Mesothelial cell of epicardium (in vitro differentiated cells): ENCODE measurements around the gene REXO5. TPM values are rescaled to one million over a fixed set of nuclear protein-coding genes. Genes with fewer than 3 reads are reported as not detected.

Source experiments
- DNase-seq, 2 experiments: peaks; one replicate each; pipeline ENCODE4 v3.0.0; 2021; ENCODE audit warnings: low spot score in 2 of 2; ENCODE audit not compliant: unreplicated experiment in 2 of 2
- H3K27ac Mint-ChIP-seq: 2 replicates; pipeline ENCODE4 v1.8.0; 2021; ENCODE audit warnings: mixed read lengths
- H3K27me3 Mint-ChIP-seq: 2 replicates; pipeline ENCODE4 v1.8.0; 2021; ENCODE audit warnings: low read depth, mixed read lengths
- H3K36me3 Mint-ChIP-seq: 2 replicates; pipeline ENCODE4 v1.8.0; 2021; ENCODE audit warnings: mixed read lengths
- H3K4me1 Mint-ChIP-seq: 2 replicates; pipeline ENCODE4 v1.8.0; 2021; ENCODE audit warnings: mixed read lengths
- H3K4me3 Mint-ChIP-seq: 2 replicates; pipeline ENCODE4 v1.8.0; 2021; ENCODE audit warnings: mild to moderate bottlenecking, moderate library complexity, mixed read lengths
- H3K9me3 Mint-ChIP-seq: 2 replicates; pipeline ENCODE4 v1.8.0; 2021; ENCODE audit warnings: mixed read lengths
- CTCF ChIP-seq: fragments of 200-600 bp; sonication (generic); IDR thresholded peaks from one replicate; pipeline ENCODE4 v1.5.0; 2021; ENCODE audit warnings: antibody characterized with exemption; ENCODE audit not compliant: unreplicated experiment
- total RNA-seq: library from RNA; stranded (reverse); gene quantifications from 3 replicates; pipeline ENCODE4 v1.2.1, GENCODE V29; 2021

REXO5 gene
- total RNA-seq, 1 donor from 2014 or later: 5.1 TPM

GRCh38 chr16:20875355-20875650 lies 69.0 kb downstream of the REXO5 start:
- Mint-ChIP-seq H3K4me1 (peaks cover 45% of the 10 kb centered on the region), H3K9me3 (peaks cover 3% of the 10 kb centered on the region), H3K27ac (no peak overlapping the region), H3K27me3 (no peaks in the 10 kb centered on the region), H3K4me3 (no peak overlapping the region), H3K36me3 (peaks cover 5% of the 10 kb centered on the region)
- no peak for TF ChIP-seq CTCF
- DNase-seq: no peak

GRCh38 chr16:20878682-20879147 lies 72.4 kb downstream of the REXO5 start:
- H3K4me3 Mint-ChIP-seq: no peak overlapping the region
- peaks cover 5% of the 10 kb centered on the region for H3K36me3 Mint-ChIP-seq
- H3K9me3 Mint-ChIP-seq: peaks cover 3% of the 10 kb centered on the region
- peak overlapping the region; percentile 80 for H3K27ac Mint-ChIP-seq
- no peak for TF ChIP-seq CTCF
- H3K27me3 Mint-ChIP-seq: no peaks in the 10 kb centered on the region
- H3K4me1 Mint-ChIP-seq: peaks cover 28% of the 10 kb centered on the region
- DNase-seq: no peak

- H3K9me3 Mint-ChIP-seq: peaks cover 3% of the 10 kb centered on the region
- H3K27ac Mint-ChIP-seq: peak overlapping the region; percentile 80
- no peak for DNase-seq
- peaks cover 31% of the 10 kb centered on the region for H3K4me1 Mint-ChIP-seq
- TF ChIP-seq CTCF: no peak
- H3K4me3 Mint-ChIP-seq: no peak overlapping the region
- H3K27me3 Mint-ChIP-seq: no peaks in the 10 kb centered on the region
- peaks cover 5% of the 10 kb centered on the region for H3K36me3 Mint-ChIP-seq
These were observed 73.1 kb downstream of the REXO5 start for GRCh38 chr16:20879175-20880040.

GRCh38 chr16:20880867-20881502 lies 74.7 kb downstream of the REXO5 start:
- H3K9me3 Mint-ChIP-seq: peaks cover 3% of the 10 kb centered on the region

GRCh38 chr16:20881503-20881878 lies 75.2 kb downstream of the REXO5 start:
- peaks cover 2% of the 10 kb centered on the region for H3K36me3 Mint-ChIP-seq
- no peaks in the 10 kb centered on the region for H3K27me3 Mint-ChIP-seq
- TF ChIP-seq CTCF: no peak
- peaks cover 2% of the 10 kb centered on the region for H3K9me3 Mint-ChIP-seq
- no peak for DNase-seq
- no peak overlapping the region for H3K27ac Mint-ChIP-seq
- H3K4me1 Mint-ChIP-seq: peaks cover 27% of the 10 kb centered on the region
- H3K4me3 Mint-ChIP-seq: no peak overlapping the region

More at GRCh38 chr16:20880867-20881502, 74.7 kb downstream of the REXO5 start:
- no peak for DNase-seq
- no peaks in the 10 kb centered on the region for H3K27me3 Mint-ChIP-seq
- peaks cover 27% of the 10 kb centered on the region for H3K4me1 Mint-ChIP-seq
- TF ChIP-seq CTCF: no peak
- peaks cover 2% of the 10 kb centered on the region for H3K36me3 Mint-ChIP-seq
- no peak overlapping the region for H3K27ac Mint-ChIP-seq
- no peak overlapping the region for H3K4me3 Mint-ChIP-seq
